ENCODE results near the gene CLDN34.

CLDN34 gene

GRCh38 chrX:10011261-10011931 is 44.2 kb downstream of the CLDN34 start:
- H3K27ac ChIP-seq (ENCODE audit: low read depth, low read length): peak overlapping the region; percentile 90
- H3K4me3 ChIP-seq (ENCODE audit: insufficient read depth, low read length, poor library complexity, severe bottlenecking): peak overlapping the region; percentile 19
- H3F3A ChIP-seq (ENCODE audit: insufficient read depth): peaks cover 29% of the 10 kb centered on the region
- peak overlapping the region; percentile 27 for H2AFZ ChIP-seq (ENCODE audit: low read depth, low read length, severe bottlenecking)
- no peaks in the 10 kb centered on the region for H4K20me1 ChIP-seq (ENCODE audit: low read depth, low read length)
- no peaks in the 10 kb centered on the region for H3K9me3 ChIP-seq (ENCODE audit: insufficient read depth, low read length)
- TF ChIP-seq, protein P1, sequence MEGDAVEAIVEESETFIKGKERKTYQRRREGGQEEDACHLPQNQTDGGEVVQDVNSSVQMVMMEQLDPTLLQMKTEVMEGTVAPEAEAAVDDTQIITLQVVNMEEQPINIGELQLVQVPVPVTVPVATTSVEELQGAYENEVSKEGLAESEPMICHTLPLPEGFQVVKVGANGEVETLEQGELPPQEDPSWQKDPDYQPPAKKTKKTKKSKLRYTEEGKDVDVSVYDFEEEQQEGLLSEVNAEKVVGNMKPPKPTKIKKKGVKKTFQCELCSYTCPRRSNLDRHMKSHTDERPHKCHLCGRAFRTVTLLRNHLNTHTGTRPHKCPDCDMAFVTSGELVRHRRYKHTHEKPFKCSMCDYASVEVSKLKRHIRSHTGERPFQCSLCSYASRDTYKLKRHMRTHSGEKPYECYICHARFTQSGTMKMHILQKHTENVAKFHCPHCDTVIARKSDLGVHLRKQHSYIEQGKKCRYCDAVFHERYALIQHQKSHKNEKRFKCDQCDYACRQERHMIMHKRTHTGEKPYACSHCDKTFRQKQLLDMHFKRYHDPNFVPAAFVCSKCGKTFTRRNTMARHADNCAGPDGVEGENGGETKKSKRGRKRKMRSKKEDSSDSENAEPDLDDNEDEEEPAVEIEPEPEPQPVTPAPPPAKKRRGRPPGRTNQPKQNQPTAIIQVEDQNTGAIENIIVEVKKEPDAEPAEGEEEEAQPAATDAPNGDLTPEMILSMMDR (IDR thresholded peaks at IDR 0.05; ENCODE audit: insufficient read depth, low read length, poor library complexity, severe bottlenecking): no peak
- TF ChIP-seq EZH2phosphoT487 (conservative IDR thresholded peaks at IDR 0.05; ENCODE audit: low read length): no peak
- H3K9ac ChIP-seq (ENCODE audit: low read length): peak overlapping the region; percentile 45
- no peaks in the 10 kb centered on the region for H3K9me2 ChIP-seq (replicated peaks; ENCODE audit: insufficient read depth, low read length)
- no peaks in the 10 kb centered on the region for H3K36me3 ChIP-seq (ENCODE audit: low read length)
- H3K27me3 ChIP-seq (ENCODE audit: low read length): no peaks in the 10 kb centered on the region
- peaks cover 6% of the 10 kb centered on the region for H3K79me2 ChIP-seq (ENCODE audit: insufficient read depth, low read length)
- peak overlapping the region; percentile 53 for H3K4me2 ChIP-seq (ENCODE audit: low read depth, low read length, poor library complexity, severe bottlenecking)

DNA sequence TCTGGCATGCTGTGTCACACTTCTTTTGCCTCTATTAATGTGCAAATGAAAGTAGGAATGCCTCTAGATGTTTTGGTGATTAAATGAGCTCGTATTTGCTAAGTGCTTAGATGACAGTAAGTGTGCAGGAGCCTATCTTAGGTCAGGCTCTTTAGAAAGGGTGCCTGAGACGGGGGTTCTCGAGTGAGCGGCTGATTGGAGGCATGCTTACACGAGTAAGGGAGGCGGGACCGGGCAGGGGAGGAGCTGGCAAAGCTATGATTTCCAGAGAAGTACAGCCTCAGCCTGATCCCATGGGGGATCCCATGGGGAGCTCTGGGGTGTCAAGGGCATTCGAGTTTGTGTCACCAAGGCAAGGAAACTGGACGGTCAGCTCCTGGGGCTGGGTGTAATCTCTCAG is 44.8 kb downstream of the CLDN34 start:
- TF ChIP-seq, protein P1 (IDR thresholded peaks at IDR 0.05; ENCODE audit: insufficient read depth, low read length, poor library complexity, severe bottlenecking): no peak
- no peak for TF ChIP-seq EZH2phosphoT487 (conservative IDR thresholded peaks at IDR 0.05; ENCODE audit: low read length)

GRCh38 chrX:10014462-10015354 is 47.5 kb downstream of the CLDN34 start:
- Histone ChIP-seq H3K27ac (ENCODE audit: low read depth, low read length) (peak overlapping the region; percentile 76), H3K27me3 (ENCODE audit: low read length) (no peaks in the 10 kb centered on the region), H3K4me3 (ENCODE audit: insufficient read depth, low read length, poor library complexity, severe bottlenecking) (peak overlapping the region; percentile 57), H3K4me2 (ENCODE audit: low read depth, low read length, poor library complexity, severe bottlenecking) (peak overlapping the region; percentile 70), H4K20me1 (ENCODE audit: low read depth, low read length) (peaks cover 5% of the 10 kb centered on the region; the same call in 1 of the 2 replicates), H3K9ac (ENCODE audit: low read length) (peak overlapping the region; percentile 78), H3F3A (ENCODE audit: insufficient read depth) (peaks cover 32% of the 10 kb centered on the region), H3K9me3 (ENCODE audit: insufficient read depth, low read length) (no peaks in the 10 kb centered on the region), H3K36me3 (ENCODE audit: low read length) (peaks cover 9% of the 10 kb centered on the region), H2AFZ (ENCODE audit: low read depth, low read length, severe bottlenecking) (peak overlapping the region; percentile 71), H3K79me2 (ENCODE audit: insufficient read depth, low read length) (peaks cover 39% of the 10 kb centered on the region), H3K9me2 (replicated peaks; ENCODE audit: insufficient read depth, low read length) (no peaks in the 10 kb centered on the region)
- TF ChIP-seq, protein P1 (IDR thresholded peaks at IDR 0.05; ENCODE audit: insufficient read depth, low read length, poor library complexity, severe bottlenecking): no peak
- no peak for TF ChIP-seq EZH2phosphoT487 (conservative IDR thresholded peaks at IDR 0.05; ENCODE audit: low read length)

More for the DNA sequence above, 44.8 kb downstream of the CLDN34 start:
- peak overlapping the region; percentile 45 for H3K9ac ChIP-seq (ENCODE audit: low read length)
- peak overlapping the region; percentile 90 for H3K27ac ChIP-seq (ENCODE audit: low read depth, low read length)
- no peaks in the 10 kb centered on the region for H3K9me3 ChIP-seq (ENCODE audit: insufficient read depth, low read length)
- H3K27me3 ChIP-seq (ENCODE audit: low read length): no peaks in the 10 kb centered on the region
- peaks cover 29% of the 10 kb centered on the region for H3F3A ChIP-seq (ENCODE audit: insufficient read depth)
- H3K4me3 ChIP-seq (ENCODE audit: insufficient read depth, low read length, poor library complexity, severe bottlenecking): peak overlapping the region; percentile 19
- H3K79me2 ChIP-seq (ENCODE audit: insufficient read depth, low read length): peaks cover 12% of the 10 kb centered on the region
- peak overlapping the region; percentile 53 for H3K4me2 ChIP-seq (ENCODE audit: low read depth, low read length, poor library complexity, severe bottlenecking)
- peaks cover 3% of the 10 kb centered on the region; the same call in 1 of the 2 replicates for H3K36me3 ChIP-seq (ENCODE audit: low read length)
- no peak overlapping the region for H2AFZ ChIP-seq (ENCODE audit: low read depth, low read length, severe bottlenecking)
- no peaks in the 10 kb centered on the region for H4K20me1 ChIP-seq (ENCODE audit: low read depth, low read length)
- no peaks in the 10 kb centered on the region for H3K9me2 ChIP-seq (replicated peaks; ENCODE audit: insufficient read depth, low read length)
